Endothelial cell (in vitro differentiated cells): ENCODE results near the gene DDX41. TPM values are rescaled to one million over a fixed set of nuclear protein-coding genes. Genes with fewer than 3 reads are reported as not detected.

Experiments used
- DNase-seq: peaks from one replicate; pipeline ENCODE4 v3.0.0; 2021; ENCODE audit warnings: low spot score
- H3K27ac Mint-ChIP-seq: one replicate; pipeline ENCODE4 v1.8.0; 2021; ENCODE audit warnings: mixed read lengths, inconsistent platforms; ENCODE audit not compliant: unreplicated experiment
- H3K27me3 Mint-ChIP-seq: one replicate; pipeline ENCODE4 v1.8.0; 2021; ENCODE audit warnings: mild to moderate bottlenecking, moderate library complexity, mixed read lengths, inconsistent platforms; ENCODE audit not compliant: unreplicated experiment
- H3K36me3 Mint-ChIP-seq: one replicate; pipeline ENCODE4 v1.8.0; 2021; ENCODE audit warnings: mild to moderate bottlenecking, low read depth, mixed read lengths, inconsistent platforms; ENCODE audit not compliant: unreplicated experiment
- H3K4me1 Mint-ChIP-seq: one replicate; pipeline ENCODE4 v1.8.0; 2021; ENCODE audit warnings: mild to moderate bottlenecking, mixed read lengths, inconsistent platforms; ENCODE audit not compliant: unreplicated experiment
- H3K4me3 Mint-ChIP-seq: one replicate; pipeline ENCODE4 v1.8.0; 2021; ENCODE audit warnings: mild to moderate bottlenecking, mixed read lengths, inconsistent platforms; ENCODE audit not compliant: unreplicated experiment
- H3K9me3 Mint-ChIP-seq: one replicate; pipeline ENCODE4 v1.8.0; 2021; ENCODE audit warnings: mixed read lengths, inconsistent platforms; ENCODE audit not compliant: unreplicated experiment
- total RNA-seq: library from RNA; stranded (reverse); fragmentation: NEBNext Ultra II Directional; extraction: Animal tissue kit (Norgen Biotek cat#: 25700); gene quantifications from one replicate; pipeline ENCODE4 v1.2.1, GENCODE V29; 2021; ENCODE audit not compliant: unreplicated experiment
- TF ChIP-seq, protein P1 (sequence below): fragments of 200-600 bp; sonication (generic); IDR thresholded peaks from one replicate; pipeline ENCODE4 v1.5.0; 2021; ENCODE audit warnings: antibody characterized with exemption; ENCODE audit not compliant: unreplicated experiment

The DDX41 gene
- total RNA-seq, 1 donor from 2014 or later, result 125 TPM

DNA sequence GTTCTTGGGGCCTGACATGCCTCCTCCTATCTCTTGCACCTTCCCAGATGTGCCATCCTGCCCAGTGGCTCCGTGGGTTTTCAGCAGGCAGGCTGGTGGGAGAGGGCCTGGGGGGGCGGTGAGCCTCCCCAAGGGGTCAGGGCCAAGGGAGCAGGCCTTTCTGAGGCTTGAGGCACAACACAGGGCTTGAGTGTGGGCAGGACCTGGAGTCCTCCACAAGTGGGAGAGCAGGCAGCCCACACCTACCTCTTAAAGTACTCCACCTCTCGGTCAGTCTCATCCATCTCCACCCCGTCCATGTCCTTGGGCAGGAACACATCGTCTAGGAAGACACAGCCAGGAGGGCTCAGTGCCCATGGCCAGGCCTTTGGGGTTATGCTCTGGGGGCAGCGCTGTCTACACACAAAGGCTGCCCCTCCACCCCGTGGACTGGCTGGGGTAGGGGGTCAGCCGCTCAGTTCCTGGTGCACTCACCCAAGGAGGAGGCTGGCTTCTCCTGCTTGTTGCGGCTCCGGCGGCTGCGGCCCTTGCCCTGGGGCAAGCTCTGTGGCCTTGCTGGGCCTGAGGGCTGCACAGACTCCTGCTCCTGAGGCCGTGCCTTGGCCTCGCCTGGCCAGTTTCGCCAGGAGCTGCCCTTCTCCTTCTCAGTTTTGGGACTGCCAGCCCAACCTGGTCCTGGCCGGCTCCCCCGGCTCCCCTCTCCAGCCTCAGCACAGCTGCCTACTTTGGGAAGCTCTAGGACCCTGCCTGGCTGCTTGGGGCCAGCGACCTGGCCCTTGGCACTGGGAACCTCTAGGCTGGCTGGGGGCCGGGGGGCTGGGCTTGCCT is 7.2 kb upstream of the DDX41 start:
- Mint-ChIP-seq H3K9me3 (no peaks in the 10 kb centered on the region), H3K4me1 (no peaks in the 10 kb centered on the region), H3K36me3 (peaks cover 24% of the 10 kb centered on the region), H3K27ac (no peak overlapping the region), H3K27me3 (no peaks in the 10 kb centered on the region), H3K4me3 (no peak overlapping the region)
- DNase-seq, result no peak
- TF ChIP-seq, protein P1, sequence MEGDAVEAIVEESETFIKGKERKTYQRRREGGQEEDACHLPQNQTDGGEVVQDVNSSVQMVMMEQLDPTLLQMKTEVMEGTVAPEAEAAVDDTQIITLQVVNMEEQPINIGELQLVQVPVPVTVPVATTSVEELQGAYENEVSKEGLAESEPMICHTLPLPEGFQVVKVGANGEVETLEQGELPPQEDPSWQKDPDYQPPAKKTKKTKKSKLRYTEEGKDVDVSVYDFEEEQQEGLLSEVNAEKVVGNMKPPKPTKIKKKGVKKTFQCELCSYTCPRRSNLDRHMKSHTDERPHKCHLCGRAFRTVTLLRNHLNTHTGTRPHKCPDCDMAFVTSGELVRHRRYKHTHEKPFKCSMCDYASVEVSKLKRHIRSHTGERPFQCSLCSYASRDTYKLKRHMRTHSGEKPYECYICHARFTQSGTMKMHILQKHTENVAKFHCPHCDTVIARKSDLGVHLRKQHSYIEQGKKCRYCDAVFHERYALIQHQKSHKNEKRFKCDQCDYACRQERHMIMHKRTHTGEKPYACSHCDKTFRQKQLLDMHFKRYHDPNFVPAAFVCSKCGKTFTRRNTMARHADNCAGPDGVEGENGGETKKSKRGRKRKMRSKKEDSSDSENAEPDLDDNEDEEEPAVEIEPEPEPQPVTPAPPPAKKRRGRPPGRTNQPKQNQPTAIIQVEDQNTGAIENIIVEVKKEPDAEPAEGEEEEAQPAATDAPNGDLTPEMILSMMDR, result no peak

DNA sequence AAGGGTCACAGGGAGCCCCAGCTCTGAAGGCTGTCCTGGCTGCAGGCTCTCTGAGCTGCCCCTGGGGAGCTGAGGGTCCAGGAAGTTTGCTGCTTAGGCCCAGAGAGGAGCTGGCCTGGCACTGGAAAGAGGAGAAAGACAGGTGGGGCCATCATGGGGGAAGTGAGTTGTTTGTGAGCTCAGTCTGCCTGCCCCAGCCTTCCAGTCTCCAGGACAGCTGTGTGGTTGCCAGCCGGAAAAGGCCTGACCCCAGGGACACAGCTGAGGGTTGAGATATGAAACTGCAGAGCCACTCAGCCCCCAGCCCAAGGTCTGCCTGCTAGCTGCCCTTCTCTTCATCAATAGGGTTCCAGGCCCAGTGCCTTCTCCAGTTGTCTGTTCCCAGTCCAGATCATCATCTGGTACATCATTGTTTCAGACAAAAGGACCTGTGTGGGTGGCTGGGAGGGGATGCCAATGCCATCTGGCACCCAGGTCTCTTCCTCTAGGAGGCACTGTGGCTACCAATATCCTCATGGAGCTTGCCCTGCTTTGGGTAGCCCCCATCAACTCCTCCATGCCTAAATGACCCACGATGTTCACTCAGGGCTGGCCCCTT is 4.3 kb upstream of the DDX41 start:
- Mint-ChIP-seq H3K9me3 (no peaks in the 10 kb centered on the region), H3K4me1 (peaks cover 9% of the 10 kb centered on the region), H3K36me3 (peaks cover 31% of the 10 kb centered on the region), H3K27ac (no peak overlapping the region), H3K27me3 (peaks cover 4% of the 10 kb centered on the region), H3K4me3 (no peak overlapping the region)
- TF ChIP-seq, protein P1, result no peak
- no peak for DNase-seq

- Mint-ChIP-seq H3K9me3 (no peaks in the 10 kb centered on the region), H3K27ac (peak overlapping the region; percentile 11), H3K4me3 (peak overlapping the region; percentile 67), H3K36me3 (peaks cover 35% of the 10 kb centered on the region), H3K4me1 (peaks cover 15% of the 10 kb centered on the region), H3K27me3 (peaks cover 7% of the 10 kb centered on the region)
- DNase-seq, result no peak
- TF ChIP-seq, protein P1, result no peak
Measured at GRCh38 chr5:177520271-177520670, 3.5 kb upstream of the DDX41 start.

GRCh38 chr5:177519463-177520235 is 2.9 kb upstream of the DDX41 start:
- Mint-ChIP-seq H3K9me3 (no peaks in the 10 kb centered on the region), H3K36me3 (peaks cover 39% of the 10 kb centered on the region), H3K27ac (peak overlapping the region; percentile 31), H3K27me3 (peaks cover 10% of the 10 kb centered on the region), H3K4me1 (peaks cover 18% of the 10 kb centered on the region), H3K4me3 (no peak overlapping the region)
- TF ChIP-seq, protein P1, result no peak
- no peak for DNase-seq
